ENCODE measurements around the gene FAM234A.
A peak's percentile ranks its signal among the peaks of the same experiment; 100 is the strongest.
"Not testable (repeated sequence)": the region's sequence is repeated elsewhere in the genome, so short reads cannot be mapped to it uniquely, and the experiment has no call there.

The FAM234A gene

GRCh38 chr16:234468-235305, at the start of gene FAM234A:
TSS of gene FAM234A (plus strand) at chr16:234821. CDS start at chr16:254414, 19,593 bp downstream.
- DNase-seq = peak; percentile 94 to 97

- DNase-seq = no peak
These were observed 49.4 kb upstream of the FAM234A start for GRCh38 chr16:185213-185612.

GRCh38 chr16:185691-186090, 48.9 kb upstream of the FAM234A start:
- no peak for DNase-seq

- no peak for DNase-seq
These were observed 47.3 kb upstream of the FAM234A start for GRCh38 chr16:187330-187729.

GRCh38 chr16:188674-189073, 45.9 kb upstream of the FAM234A start:
- DNase-seq = no peak

GRCh38 chr16:189604-190186, 44.9 kb upstream of the FAM234A start:
- no peak for DNase-seq

- DNase-seq = no peak
These were observed 42.8 kb upstream of the FAM234A start for GRCh38 chr16:191831-192230.

GRCh38 chr16:192686-193085, 41.9 kb upstream of the FAM234A start:
- DNase-seq = no peak

GRCh38 chr16:193441-193840, 41.2 kb upstream of the FAM234A start:
- no peak for DNase-seq

- no peak for DNase-seq
These were observed 40.1 kb upstream of the FAM234A start for GRCh38 chr16:194516-194915.

GRCh38 chr16:200388-200787, 34.2 kb upstream of the FAM234A start:
- no peak for DNase-seq

GRCh38 chr16:203246-203645, 31.4 kb upstream of the FAM234A start:
- DNase-seq = no peak

GRCh38 chr16:204046-204445, 30.6 kb upstream of the FAM234A start:
- not testable (repeated sequence) for DNase-seq

- DNase-seq = not testable (repeated sequence)
These were observed 25.3 kb upstream of the FAM234A start for GRCh38 chr16:209359-209758.

GRCh38 chr16:211631-212180, 22.9 kb upstream of the FAM234A start:
- not testable (repeated sequence) for DNase-seq

- DNase-seq = no peak
These were observed 21.6 kb upstream of the FAM234A start for GRCh38 chr16:212999-213398.

GRCh38 chr16:220021-220420, 14.6 kb upstream of the FAM234A start:
- no peak for DNase-seq

- no peak for DNase-seq
These were observed 6.3 kb upstream of the FAM234A start for GRCh38 chr16:228151-228851.

- DNase-seq = peak; percentile 83 to 84
These were observed 5.5 kb upstream of the FAM234A start, which contains the start of gene LUC7L for GRCh38 chr16:228852-229730. TSS of gene LUC7L (minus strand) at chr16:229449. CDS start at chr16:229339, 110 bp downstream.

- DNase-seq = no peak
These were observed 4.8 kb upstream of the FAM234A start for GRCh38 chr16:229731-230281.

- not testable (repeated sequence) for DNase-seq
These were observed 4.3 kb upstream of the FAM234A start for GRCh38 chr16:230351-230750.

GRCh38 chr16:230949-231348, 3.7 kb upstream of the FAM234A start:
- no peak for DNase-seq

All from activated CD4-positive, alpha-beta T cell treated with anti-CD3 and anti-CD28 coated beads for 4 hours (primary cell).